WTC11 (cell line): Measurements from ENCODE around the gene IRF1. TPM values are rescaled to one million over a fixed set of nuclear protein-coding genes. Genes with fewer than 3 reads are reported as not detected.

Experiments
- ATAC-seq: fragments of 200-7000 bp; cut with Tn5 transposase; 2 replicates; pipeline ENCODE4 v1.10.0; 2021; ENCODE audit warnings: mild to moderate bottlenecking, moderate library complexity
- CTCF ChIA-PET: fragments of 300-600 bp; sonication (Branson Sonifier 250); formaldehyde crosslinking; loops from one replicate; lab custom pipeline; 2021; ENCODE audit warnings: antibody characterized with exemption; lab: Charles Lee
- POLR2A ChIA-PET: fragments of 350-600 bp; sonication (Branson Sonifier 250); formaldehyde crosslinking; loops from one replicate; lab custom pipeline; 2021; ENCODE audit warnings: antibody characterized with exemption; lab: Charles Lee
- DNase-seq: peaks from one replicate; pipeline ENCODE4 v3.0.0; 2021; ENCODE audit warnings: low spot score
- H3K27ac Mint-ChIP-seq: 2 replicates; pipeline ENCODE4 v1.8.0; 2021; ENCODE audit warnings: mixed read lengths
- H3K27me3 Mint-ChIP-seq: 2 replicates; pipeline ENCODE4 v1.8.0; 2021; ENCODE audit warnings: low read depth, mild to moderate bottlenecking, moderate library complexity, mixed read lengths
- H3K36me3 Mint-ChIP-seq: 2 replicates; pipeline ENCODE4 v1.8.0; 2021; ENCODE audit warnings: mixed read lengths
- H3K4me1 Mint-ChIP-seq: 2 replicates; pipeline ENCODE4 v1.8.0; 2022; ENCODE audit warnings: mixed read lengths
- H3K4me3 Mint-ChIP-seq: 2 replicates; pipeline ENCODE4 v1.8.0; 2021; ENCODE audit warnings: mild to moderate bottlenecking, moderate library complexity, mixed read lengths
- H3K9me3 Mint-ChIP-seq: 2 replicates; pipeline ENCODE4 v1.8.0; 2021; ENCODE audit warnings: mixed read lengths
- CBFB ChIP-seq: sonication (generic); formaldehyde crosslinking; IDR thresholded peaks from 2 replicates; pipeline ENCODE4 v1.8.1; 2022; ENCODE audit warnings: mild to moderate bottlenecking, low read depth, missing genetic modification reagents
- CREB1 ChIP-seq: sonication (generic); formaldehyde crosslinking; IDR thresholded peaks from 2 replicates; pipeline ENCODE4 v1.8.0; 2023; ENCODE audit warnings: mild to moderate bottlenecking, missing genetic modification reagents
- FOXK1 ChIP-seq: sonication (generic); formaldehyde crosslinking; IDR thresholded peaks from 2 replicates; pipeline ENCODE4 v1.8.0; 2022; ENCODE audit warnings: mild to moderate bottlenecking, moderate library complexity, missing genetic modification reagents
- GTF2I ChIP-seq: fragments of 250-450 bp; sonication (Bioruptor Pico); conservative IDR thresholded peaks from 2 replicates; pipeline ENCODE4 v1.4.0; 2021; ENCODE audit warnings: mild to moderate bottlenecking
- JAZF1 ChIP-seq: fragments of 250-450 bp; sonication (Bioruptor Pico); IDR thresholded peaks from 2 replicates; pipeline ENCODE4 v1.9.0; 2021; ENCODE audit warnings: moderate library complexity, mild to moderate bottlenecking, inconsistent platforms
- JUN ChIP-seq: sonication (generic); formaldehyde crosslinking; IDR thresholded peaks from 2 replicates; pipeline ENCODE4 v1.8.0; 2023; ENCODE audit warnings: mild to moderate bottlenecking, missing genetic modification reagents
- MYBL2 ChIP-seq: sonication (generic); formaldehyde crosslinking; IDR thresholded peaks from 2 replicates; pipeline ENCODE4 v1.8.1; 2023; ENCODE audit warnings: mild to moderate bottlenecking, moderate library complexity, missing genetic modification reagents
- OVOL2 ChIP-seq: fragments of 250-450 bp; sonication (Bioruptor Pico); IDR thresholded peaks from 2 replicates; pipeline ENCODE4 v1.9.0; 2021; ENCODE audit warnings: mild to moderate bottlenecking, borderline replicate concordance
- RELA ChIP-seq: sonication (generic); formaldehyde crosslinking; IDR thresholded peaks from 2 replicates; pipeline ENCODE4 v1.8.1; 2022; ENCODE audit warnings: missing genetic modification reagents, mild to moderate bottlenecking, borderline replicate concordance
- TEAD1 ChIP-seq: sonication (generic); formaldehyde crosslinking; IDR thresholded peaks from 2 replicates; pipeline ENCODE4 v1.8.0; 2022; ENCODE audit warnings: mild to moderate bottlenecking, missing genetic modification reagents
- ZNF138 ChIP-seq: sonication (generic); formaldehyde crosslinking; conservative IDR thresholded peaks from 2 replicates; pipeline ENCODE4 v1.8.1; 2022; ENCODE audit warnings: mild to moderate bottlenecking, moderate library complexity, missing genetic modification reagents
- ZNF219 ChIP-seq: sonication (generic); formaldehyde crosslinking; IDR thresholded peaks from 2 replicates; pipeline ENCODE4 v1.8.0; 2023; ENCODE audit warnings: missing genetic modification reagents, mild to moderate bottlenecking, borderline replicate concordance
- ZNF263 ChIP-seq: sonication (generic); formaldehyde crosslinking; IDR thresholded peaks from 2 replicates; pipeline ENCODE4 v1.8.1; 2022; ENCODE audit warnings: low read depth, mild to moderate bottlenecking, moderate library complexity, missing genetic modification reagents
- ZNF396 ChIP-seq: fragments of 250-450 bp; sonication (Bioruptor Pico); IDR thresholded peaks from 2 replicates; pipeline ENCODE4 v1.8.0; 2021; ENCODE audit warnings: mild to moderate bottlenecking, moderate library complexity, borderline replicate concordance
- total RNA-seq: library from RNA; stranded (reverse); gene quantifications from 3 replicates; pipeline ENCODE4 v1.2.3, GENCODE V29; 2021
- TF ChIP-seq, protein P1 (sequence below): fragments of 250-450 bp; sonication (Bioruptor Pico); IDR thresholded peaks from 2 replicates; pipeline ENCODE4 v1.9.0; 2021; ENCODE audit warnings: moderate library complexity, mild to moderate bottlenecking, inconsistent platforms, borderline replicate concordance
- TF ChIP-seq, protein P2 (sequence below): fragments of 200-600 bp; IDR thresholded peaks from 2 replicates; pipeline ENCODE4 v1.8.0; 2022; ENCODE audit warnings: antibody characterized with exemption
- TF ChIP-seq, protein P3 (sequence below): sonication (generic); formaldehyde crosslinking; IDR thresholded peaks from 2 replicates; pipeline ENCODE4 v1.8.0; 2022; ENCODE audit warnings: mild to moderate bottlenecking, missing genetic modification reagents
- TF ChIP-seq, protein P4 (sequence below): sonication (generic); formaldehyde crosslinking; IDR thresholded peaks from 2 replicates; pipeline ENCODE4 v1.8.1; 2023; ENCODE audit warnings: mild to moderate bottlenecking, missing genetic modification reagents
- TF ChIP-seq, protein P5 (sequence below): sonication (generic); formaldehyde crosslinking; IDR thresholded peaks from 2 replicates; pipeline ENCODE4 v1.8.1; 2023; ENCODE audit warnings: mild to moderate bottlenecking, moderate library complexity, missing genetic modification reagents
- TF ChIP-seq, protein P6 (sequence below): sonication (generic); formaldehyde crosslinking; IDR thresholded peaks from 2 replicates; pipeline ENCODE4 v1.8.0; 2022; ENCODE audit warnings: mild to moderate bottlenecking, missing genetic modification reagents
- TF ChIP-seq, protein P7 (sequence below): sonication (generic); formaldehyde crosslinking; IDR thresholded peaks from 2 replicates; pipeline ENCODE4 v1.8.1; 2023; ENCODE audit warnings: mild to moderate bottlenecking, missing genetic modification reagents
- TF ChIP-seq, protein P8 (sequence below): sonication (generic); formaldehyde crosslinking; IDR thresholded peaks from 2 replicates; pipeline ENCODE4 v1.8.0; 2023; ENCODE audit warnings: missing genetic modification reagents, mild to moderate bottlenecking, borderline replicate concordance

IRF1 gene
- total RNA-seq, 1 experiment from 2014 or later, result 8.8 TPM

DNA sequence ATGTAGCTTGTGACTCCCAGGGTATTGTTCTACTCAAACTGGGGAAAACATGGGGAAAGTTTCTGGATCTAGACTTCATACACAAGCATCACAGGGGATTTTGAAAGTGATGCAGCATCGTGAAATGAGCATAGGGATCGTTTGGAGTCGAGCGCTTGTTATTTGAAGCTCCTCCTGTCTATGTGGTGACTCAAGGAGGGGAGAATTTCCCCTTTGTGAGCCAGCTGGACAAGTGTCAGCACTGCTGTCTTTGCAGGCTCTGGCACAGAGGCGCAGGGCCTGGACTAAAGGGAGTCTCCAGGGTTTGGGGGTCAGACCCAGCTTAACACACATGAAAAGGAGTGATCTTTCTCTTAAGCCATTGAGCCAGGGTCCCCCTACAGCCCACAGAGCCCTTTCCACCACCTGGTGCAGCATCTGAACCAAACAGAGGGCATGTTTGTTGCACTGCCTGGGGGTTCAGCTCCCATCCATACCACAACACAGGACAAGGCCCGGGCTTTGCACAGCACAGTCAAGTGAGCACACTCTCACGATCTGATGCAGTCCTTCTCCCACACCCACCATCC, 51.0 kb downstream of the IRF1 start:
- no peaks in the 10 kb centered on the region for H3K27me3 Mint-ChIP-seq
- H3K4me3 Mint-ChIP-seq, result no peak overlapping the region
- ChIA-PET POLR2A (no interaction called here), CTCF (interaction anchor here (0.8 to 1.6 kb wide), 4 partner anchors 13 to 61 kb away, joined by 3 to 5 read pairs (median 4); no protein-coding TSS in a partner anchor)
- DNase-seq (no peak), ATAC-seq (no peak)
- H3K27ac Mint-ChIP-seq, result no peak overlapping the region
- peaks cover 3% of the 10 kb centered on the region for H3K9me3 Mint-ChIP-seq
- peaks cover 22% of the 10 kb centered on the region for H3K4me1 Mint-ChIP-seq
- TF ChIP-seq ZNF396 (no peak), TEAD1 (CRISPR knock-in tag) (no peak), GTF2I (CRISPR knock-in tag) (no peak), RELA (CRISPR knock-in tag) (no peak), FOXK1 (CRISPR knock-in tag) (no peak), OVOL2 (CRISPR knock-in tag) (no peak), JUN (CRISPR knock-in tag) (no peak), CBFB (CRISPR knock-in tag) (no peak), CREB1 (CRISPR knock-in tag) (no peak), MYBL2 (CRISPR knock-in tag) (no peak), ZNF138 (no peak), ZNF219 (no peak), JAZF1 (no peak)
- TF ChIP-seq, protein P1, sequence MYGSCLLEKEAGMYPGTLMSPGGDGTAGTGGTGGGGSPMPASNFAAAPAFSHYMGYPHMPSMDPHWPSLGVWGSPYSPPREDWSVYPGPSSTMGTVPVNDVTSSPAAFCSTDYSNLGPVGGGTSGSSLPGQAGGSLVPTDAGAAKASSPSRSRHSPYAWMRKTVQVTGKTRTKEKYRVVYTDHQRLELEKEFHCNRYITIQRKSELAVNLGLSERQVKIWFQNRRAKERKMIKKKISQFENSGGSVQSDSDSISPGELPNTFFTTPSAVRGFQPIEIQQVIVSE (CRISPR knock-in tag), result no peak
- TF ChIP-seq, protein P2, sequence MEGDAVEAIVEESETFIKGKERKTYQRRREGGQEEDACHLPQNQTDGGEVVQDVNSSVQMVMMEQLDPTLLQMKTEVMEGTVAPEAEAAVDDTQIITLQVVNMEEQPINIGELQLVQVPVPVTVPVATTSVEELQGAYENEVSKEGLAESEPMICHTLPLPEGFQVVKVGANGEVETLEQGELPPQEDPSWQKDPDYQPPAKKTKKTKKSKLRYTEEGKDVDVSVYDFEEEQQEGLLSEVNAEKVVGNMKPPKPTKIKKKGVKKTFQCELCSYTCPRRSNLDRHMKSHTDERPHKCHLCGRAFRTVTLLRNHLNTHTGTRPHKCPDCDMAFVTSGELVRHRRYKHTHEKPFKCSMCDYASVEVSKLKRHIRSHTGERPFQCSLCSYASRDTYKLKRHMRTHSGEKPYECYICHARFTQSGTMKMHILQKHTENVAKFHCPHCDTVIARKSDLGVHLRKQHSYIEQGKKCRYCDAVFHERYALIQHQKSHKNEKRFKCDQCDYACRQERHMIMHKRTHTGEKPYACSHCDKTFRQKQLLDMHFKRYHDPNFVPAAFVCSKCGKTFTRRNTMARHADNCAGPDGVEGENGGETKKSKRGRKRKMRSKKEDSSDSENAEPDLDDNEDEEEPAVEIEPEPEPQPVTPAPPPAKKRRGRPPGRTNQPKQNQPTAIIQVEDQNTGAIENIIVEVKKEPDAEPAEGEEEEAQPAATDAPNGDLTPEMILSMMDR, result no peak
- TF ChIP-seq, protein P3, sequence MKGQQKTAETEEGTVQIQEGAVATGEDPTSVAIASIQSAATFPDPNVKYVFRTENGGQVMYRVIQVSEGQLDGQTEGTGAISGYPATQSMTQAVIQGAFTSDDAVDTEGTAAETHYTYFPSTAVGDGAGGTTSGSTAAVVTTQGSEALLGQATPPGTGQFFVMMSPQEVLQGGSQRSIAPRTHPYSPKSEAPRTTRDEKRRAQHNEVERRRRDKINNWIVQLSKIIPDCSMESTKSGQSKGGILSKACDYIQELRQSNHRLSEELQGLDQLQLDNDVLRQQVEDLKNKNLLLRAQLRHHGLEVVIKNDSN (CRISPR knock-in tag), result no peak
- TF ChIP-seq, protein P4, sequence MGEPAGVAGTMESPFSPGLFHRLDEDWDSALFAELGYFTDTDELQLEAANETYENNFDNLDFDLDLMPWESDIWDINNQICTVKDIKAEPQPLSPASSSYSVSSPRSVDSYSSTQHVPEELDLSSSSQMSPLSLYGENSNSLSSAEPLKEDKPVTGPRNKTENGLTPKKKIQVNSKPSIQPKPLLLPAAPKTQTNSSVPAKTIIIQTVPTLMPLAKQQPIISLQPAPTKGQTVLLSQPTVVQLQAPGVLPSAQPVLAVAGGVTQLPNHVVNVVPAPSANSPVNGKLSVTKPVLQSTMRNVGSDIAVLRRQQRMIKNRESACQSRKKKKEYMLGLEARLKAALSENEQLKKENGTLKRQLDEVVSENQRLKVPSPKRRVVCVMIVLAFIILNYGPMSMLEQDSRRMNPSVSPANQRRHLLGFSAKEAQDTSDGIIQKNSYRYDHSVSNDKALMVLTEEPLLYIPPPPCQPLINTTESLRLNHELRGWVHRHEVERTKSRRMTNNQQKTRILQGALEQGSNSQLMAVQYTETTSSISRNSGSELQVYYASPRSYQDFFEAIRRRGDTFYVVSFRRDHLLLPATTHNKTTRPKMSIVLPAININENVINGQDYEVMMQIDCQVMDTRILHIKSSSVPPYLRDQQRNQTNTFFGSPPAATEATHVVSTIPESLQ (CRISPR knock-in tag), result no peak
- TF ChIP-seq, protein P5, sequence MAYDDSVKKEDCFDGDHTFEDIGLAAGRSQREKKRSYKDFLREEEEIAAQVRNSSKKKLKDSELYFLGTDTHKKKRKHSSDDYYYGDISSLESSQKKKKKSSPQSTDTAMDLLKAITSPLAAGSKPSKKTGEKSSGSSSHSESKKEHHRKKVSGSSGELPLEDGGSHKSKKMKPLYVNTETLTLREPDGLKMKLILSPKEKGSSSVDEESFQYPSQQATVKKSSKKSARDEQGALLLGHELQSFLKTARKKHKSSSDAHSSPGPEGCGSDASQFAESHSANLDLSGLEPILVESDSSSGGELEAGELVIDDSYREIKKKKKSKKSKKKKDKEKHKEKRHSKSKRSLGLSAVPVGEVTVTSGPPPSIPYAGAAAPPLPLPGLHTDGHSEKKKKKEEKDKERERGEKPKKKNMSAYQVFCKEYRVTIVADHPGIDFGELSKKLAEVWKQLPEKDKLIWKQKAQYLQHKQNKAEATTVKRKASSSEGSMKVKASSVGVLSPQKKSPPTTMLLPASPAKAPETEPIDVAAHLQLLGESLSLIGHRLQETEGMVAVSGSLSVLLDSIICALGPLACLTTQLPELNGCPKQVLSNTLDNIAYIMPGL (CRISPR knock-in tag), result no peak
- TF ChIP-seq, protein P6, sequence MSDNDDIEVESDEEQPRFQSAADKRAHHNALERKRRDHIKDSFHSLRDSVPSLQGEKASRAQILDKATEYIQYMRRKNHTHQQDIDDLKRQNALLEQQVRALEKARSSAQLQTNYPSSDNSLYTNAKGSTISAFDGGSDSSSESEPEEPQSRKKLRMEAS (CRISPR knock-in tag), result no peak
- H3K36me3 Mint-ChIP-seq, result peaks cover 3% of the 10 kb centered on the region; the same call in 1 of the 2 replicates

DNA sequence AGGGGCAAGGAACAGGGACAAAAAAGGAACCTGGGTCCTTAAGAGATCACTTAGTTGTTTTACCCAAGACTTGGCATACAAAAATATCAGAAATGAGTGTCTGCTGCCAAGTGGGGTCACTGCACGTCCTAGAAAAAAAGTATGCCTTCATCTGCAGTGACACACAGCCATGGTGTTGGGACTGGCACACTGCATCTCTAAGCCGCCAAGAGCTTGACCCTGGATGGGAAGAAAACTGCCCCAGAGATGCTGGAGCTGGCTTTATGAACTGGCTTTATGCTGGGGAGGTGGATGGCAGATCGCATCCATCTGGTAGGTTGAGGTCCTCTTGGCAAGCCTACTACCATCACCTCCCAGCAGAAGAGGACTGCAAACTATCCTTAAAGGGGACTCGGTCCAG, 51.7 kb downstream of the IRF1 start:
- peaks cover 21% of the 10 kb centered on the region for H3K4me1 Mint-ChIP-seq
- no peak for ATAC-seq
- H3K36me3 Mint-ChIP-seq, result no peaks in the 10 kb centered on the region

More for the DNA sequence above, 51.7 kb downstream of the IRF1 start:
- H3K27me3 Mint-ChIP-seq, result no peaks in the 10 kb centered on the region
- no peak overlapping the region for H3K4me3 Mint-ChIP-seq
- H3K9me3 Mint-ChIP-seq, result no peaks in the 10 kb centered on the region
- CTCF ChIA-PET, result interaction anchor here (0.8 to 1.6 kb wide), 6 partner anchors 12 to 61 kb away, joined by 3 to 5 read pairs (median 4); no protein-coding TSS in a partner anchor
- POLR2A ChIA-PET, result no interaction called here
- DNase-seq, result no peak
- H3K27ac Mint-ChIP-seq, result no peak overlapping the region
- TF ChIP-seq JUN (CRISPR knock-in tag), result no peak
- TF ChIP-seq, protein P7, sequence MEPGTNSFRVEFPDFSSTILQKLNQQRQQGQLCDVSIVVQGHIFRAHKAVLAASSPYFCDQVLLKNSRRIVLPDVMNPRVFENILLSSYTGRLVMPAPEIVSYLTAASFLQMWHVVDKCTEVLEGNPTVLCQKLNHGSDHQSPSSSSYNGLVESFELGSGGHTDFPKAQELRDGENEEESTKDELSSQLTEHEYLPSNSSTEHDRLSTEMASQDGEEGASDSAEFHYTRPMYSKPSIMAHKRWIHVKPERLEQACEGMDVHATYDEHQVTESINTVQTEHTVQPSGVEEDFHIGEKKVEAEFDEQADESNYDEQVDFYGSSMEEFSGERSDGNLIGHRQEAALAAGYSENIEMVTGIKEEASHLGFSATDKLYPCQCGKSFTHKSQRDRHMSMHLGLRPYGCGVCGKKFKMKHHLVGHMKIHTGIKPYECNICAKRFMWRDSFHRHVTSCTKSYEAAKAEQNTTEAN (CRISPR knock-in tag), result no peak
- TF ChIP-seq ZNF263 (CRISPR knock-in tag), result no peak
- TF ChIP-seq, protein P8, sequence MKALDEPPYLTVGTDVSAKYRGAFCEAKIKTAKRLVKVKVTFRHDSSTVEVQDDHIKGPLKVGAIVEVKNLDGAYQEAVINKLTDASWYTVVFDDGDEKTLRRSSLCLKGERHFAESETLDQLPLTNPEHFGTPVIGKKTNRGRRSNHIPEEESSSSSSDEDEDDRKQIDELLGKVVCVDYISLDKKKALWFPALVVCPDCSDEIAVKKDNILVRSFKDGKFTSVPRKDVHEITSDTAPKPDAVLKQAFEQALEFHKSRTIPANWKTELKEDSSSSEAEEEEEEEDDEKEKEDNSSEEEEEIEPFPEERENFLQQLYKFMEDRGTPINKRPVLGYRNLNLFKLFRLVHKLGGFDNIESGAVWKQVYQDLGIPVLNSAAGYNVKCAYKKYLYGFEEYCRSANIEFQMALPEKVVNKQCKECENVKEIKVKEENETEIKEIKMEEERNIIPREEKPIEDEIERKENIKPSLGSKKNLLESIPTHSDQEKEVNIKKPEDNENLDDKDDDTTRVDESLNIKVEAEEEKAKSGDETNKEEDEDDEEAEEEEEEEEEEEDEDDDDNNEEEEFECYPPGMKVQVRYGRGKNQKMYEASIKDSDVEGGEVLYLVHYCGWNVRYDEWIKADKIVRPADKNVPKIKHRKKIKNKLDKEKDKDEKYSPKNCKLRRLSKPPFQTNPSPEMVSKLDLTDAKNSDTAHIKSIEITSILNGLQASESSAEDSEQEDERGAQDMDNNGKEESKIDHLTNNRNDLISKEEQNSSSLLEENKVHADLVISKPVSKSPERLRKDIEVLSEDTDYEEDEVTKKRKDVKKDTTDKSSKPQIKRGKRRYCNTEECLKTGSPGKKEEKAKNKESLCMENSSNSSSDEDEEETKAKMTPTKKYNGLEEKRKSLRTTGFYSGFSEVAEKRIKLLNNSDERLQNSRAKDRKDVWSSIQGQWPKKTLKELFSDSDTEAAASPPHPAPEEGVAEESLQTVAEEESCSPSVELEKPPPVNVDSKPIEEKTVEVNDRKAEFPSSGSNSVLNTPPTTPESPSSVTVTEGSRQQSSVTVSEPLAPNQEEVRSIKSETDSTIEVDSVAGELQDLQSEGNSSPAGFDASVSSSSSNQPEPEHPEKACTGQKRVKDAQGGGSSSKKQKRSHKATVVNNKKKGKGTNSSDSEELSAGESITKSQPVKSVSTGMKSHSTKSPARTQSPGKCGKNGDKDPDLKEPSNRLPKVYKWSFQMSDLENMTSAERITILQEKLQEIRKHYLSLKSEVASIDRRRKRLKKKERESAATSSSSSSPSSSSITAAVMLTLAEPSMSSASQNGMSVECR (CRISPR knock-in tag), result no peak
